ENCODE data around the gene ACOX3.
"Not testable (repeated sequence)": the region's sequence is repeated elsewhere in the genome, so short reads cannot be mapped to it uniquely, and the experiment has no call there.

Gene ACOX3

DNA sequence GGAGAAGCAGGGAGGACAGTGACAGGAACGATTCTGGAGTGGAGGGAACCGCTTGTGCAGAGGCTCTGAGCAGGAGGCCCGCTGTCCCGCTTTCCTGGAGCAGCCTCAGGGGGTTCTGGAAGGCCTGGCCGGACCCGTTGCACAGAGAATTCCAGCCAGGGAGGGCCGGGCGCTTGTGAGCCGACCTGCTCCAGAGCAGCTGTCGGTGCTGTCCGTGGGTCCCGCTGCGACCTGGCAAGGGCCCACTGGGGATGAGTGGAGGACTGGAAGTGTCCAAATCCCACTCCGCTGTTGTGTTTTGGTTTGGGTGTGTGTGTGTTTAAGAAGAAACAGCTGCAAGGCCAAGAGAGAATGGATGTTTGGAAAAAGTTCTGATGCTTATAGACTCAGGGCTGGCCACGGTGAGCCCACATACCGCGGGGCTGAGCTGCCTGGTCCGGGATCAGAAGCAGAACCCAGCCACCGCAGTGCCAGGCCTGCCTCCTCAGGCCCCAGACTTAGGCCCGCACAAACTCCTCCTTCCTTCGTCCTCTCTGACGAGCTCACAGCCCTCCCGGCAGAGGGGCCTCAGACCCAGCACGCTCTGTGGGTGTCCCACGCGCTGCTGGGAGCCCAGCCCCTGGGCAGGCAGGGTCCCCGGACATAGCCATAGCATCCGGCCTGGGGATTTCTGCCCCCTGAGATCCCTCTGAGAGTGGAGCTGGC, 97.1 kb downstream of the ACOX3 start:
- Mint-ChIP-seq H3K27ac (ENCODE audit: low read depth) (no peak overlapping the region), H3K27me3 (peaks cover 39% of the 10 kb centered on the region), H3K4me1 (no peaks in the 10 kb centered on the region), H3K9me3 (no peaks in the 10 kb centered on the region), H3K4me3 (no peak overlapping the region), H3K36me3 (ENCODE audit: insufficient read depth) (no peaks in the 10 kb centered on the region)
- ATAC-seq (replicated peaks; ENCODE audit: extremely low read depth, poor library complexity, severe bottlenecking) (no peak), DNase-seq (ENCODE audit: low spot score in 2 of 2) (no peak)

- Mint-ChIP-seq H3K9me3 (no peaks in the 10 kb centered on the region), H3K27me3 (peaks cover 39% of the 10 kb centered on the region), H3K27ac (ENCODE audit: low read depth) (no peak overlapping the region), H3K4me3 (no peak overlapping the region), H3K4me1 (no peaks in the 10 kb centered on the region), H3K36me3 (ENCODE audit: insufficient read depth) (no peaks in the 10 kb centered on the region)
- ATAC-seq (replicated peaks; ENCODE audit: extremely low read depth, poor library complexity, severe bottlenecking) = no peak
- DNase-seq (ENCODE audit: low spot score in 2 of 2) = no peak
Measured at GRCh38 chr4:8342651-8343261, 97.8 kb downstream of the ACOX3 start.

GRCh38 chr4:8341691-8342090, 98.8 kb downstream of the ACOX3 start:
- H3K9me3 Mint-ChIP-seq = peaks cover 3% of the 10 kb centered on the region
- H3K36me3 Mint-ChIP-seq (ENCODE audit: insufficient read depth) = no peaks in the 10 kb centered on the region
- ATAC-seq (replicated peaks; ENCODE audit: extremely low read depth, poor library complexity, severe bottlenecking) = no peak
- no peak for DNase-seq (ENCODE audit: low spot score in 2 of 2)
- no peak overlapping the region for H3K27ac Mint-ChIP-seq (ENCODE audit: low read depth)
- H3K27me3 Mint-ChIP-seq = peaks cover 39% of the 10 kb centered on the region
- H3K4me3 Mint-ChIP-seq = no peak overlapping the region
- H3K4me1 Mint-ChIP-seq = no peaks in the 10 kb centered on the region

DNA sequence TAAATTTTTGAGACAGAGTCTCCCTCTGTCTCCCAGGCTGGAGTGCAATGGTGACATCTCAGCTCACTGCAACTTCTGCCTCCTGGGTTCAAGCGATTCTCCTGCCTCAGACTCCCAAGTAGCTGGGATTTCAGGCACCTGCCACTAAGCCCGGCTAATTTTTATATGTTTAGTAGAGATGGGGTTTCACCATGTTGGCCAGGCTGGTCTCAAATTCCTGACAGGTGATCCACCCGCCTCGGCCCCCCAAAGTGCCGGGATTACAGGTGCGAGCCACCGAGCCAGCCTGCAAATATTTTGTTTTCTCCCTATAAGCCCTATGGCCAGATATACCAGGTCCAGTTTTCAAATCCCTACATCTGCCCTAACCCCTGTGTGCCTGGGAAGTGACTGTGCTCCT, 99.2 kb downstream of the ACOX3 start:
- DNase-seq (ENCODE audit: low spot score in 2 of 2); ATAC-seq (replicated peaks; ENCODE audit: extremely low read depth, poor library complexity, severe bottlenecking); H3K4me1 Mint-ChIP-seq; H3K36me3 Mint-ChIP-seq (ENCODE audit: insufficient read depth); H3K27ac Mint-ChIP-seq (ENCODE audit: low read depth); H3K9me3 Mint-ChIP-seq; H3K4me3 Mint-ChIP-seq: not testable (repeated sequence)
- peaks cover 39% of the 10 kb centered on the region for H3K27me3 Mint-ChIP-seq

GRCh38 chr4:8340781-8341241, 99.7 kb downstream of the ACOX3 start:
- H3K4me1 Mint-ChIP-seq = no peaks in the 10 kb centered on the region
- H3K9me3 Mint-ChIP-seq = peaks cover 5% of the 10 kb centered on the region
- DNase-seq (ENCODE audit: low spot score in 2 of 2) (no peak), ATAC-seq (replicated peaks; ENCODE audit: extremely low read depth, poor library complexity, severe bottlenecking) (no peak)
- peaks cover 39% of the 10 kb centered on the region for H3K27me3 Mint-ChIP-seq
- H3K27ac Mint-ChIP-seq (ENCODE audit: low read depth) = no peak overlapping the region
- H3K4me3 Mint-ChIP-seq = no peak overlapping the region
- H3K36me3 Mint-ChIP-seq (ENCODE audit: insufficient read depth) = no peaks in the 10 kb centered on the region

DNA sequence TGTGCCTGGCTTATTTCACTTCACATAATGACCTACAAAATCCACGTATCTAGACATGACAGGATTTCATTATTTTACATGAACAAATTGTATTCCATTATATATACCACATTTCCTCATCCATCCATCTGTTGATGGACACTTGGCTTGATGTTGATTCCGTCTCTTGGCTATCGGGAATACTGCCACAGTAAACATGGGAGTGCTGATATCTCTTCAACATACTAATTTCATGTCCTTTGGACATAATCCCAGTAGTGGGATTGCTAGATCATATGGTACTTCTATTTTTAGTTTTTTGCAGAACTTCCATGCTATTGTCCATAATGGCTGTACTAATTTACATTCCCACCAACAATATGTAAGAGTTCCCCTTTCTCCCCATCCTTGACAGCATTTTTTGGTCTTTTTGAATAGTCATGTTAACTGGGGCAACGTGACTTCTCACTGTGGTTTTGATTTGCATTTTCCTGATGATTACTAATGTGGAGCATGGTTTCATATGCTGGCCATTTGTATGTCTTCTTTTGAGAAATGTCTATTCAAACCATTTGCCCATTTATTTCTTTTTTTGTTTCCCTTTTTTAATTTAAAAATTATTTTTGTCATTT, 102.1 kb downstream of the ACOX3 start:
- no peaks in the 10 kb centered on the region for H3K4me1 Mint-ChIP-seq
- no peaks in the 10 kb centered on the region for H3K36me3 Mint-ChIP-seq (ENCODE audit: insufficient read depth)
- H3K9me3 Mint-ChIP-seq = peaks cover 5% of the 10 kb centered on the region
- no peak overlapping the region for H3K4me3 Mint-ChIP-seq
- DNase-seq (ENCODE audit: low spot score in 2 of 2) = no peak
- no peak for ATAC-seq (replicated peaks; ENCODE audit: extremely low read depth, poor library complexity, severe bottlenecking)
- H3K27me3 Mint-ChIP-seq = peaks cover 26% of the 10 kb centered on the region
- H3K27ac Mint-ChIP-seq (ENCODE audit: low read depth) = no peak overlapping the region

DNA sequence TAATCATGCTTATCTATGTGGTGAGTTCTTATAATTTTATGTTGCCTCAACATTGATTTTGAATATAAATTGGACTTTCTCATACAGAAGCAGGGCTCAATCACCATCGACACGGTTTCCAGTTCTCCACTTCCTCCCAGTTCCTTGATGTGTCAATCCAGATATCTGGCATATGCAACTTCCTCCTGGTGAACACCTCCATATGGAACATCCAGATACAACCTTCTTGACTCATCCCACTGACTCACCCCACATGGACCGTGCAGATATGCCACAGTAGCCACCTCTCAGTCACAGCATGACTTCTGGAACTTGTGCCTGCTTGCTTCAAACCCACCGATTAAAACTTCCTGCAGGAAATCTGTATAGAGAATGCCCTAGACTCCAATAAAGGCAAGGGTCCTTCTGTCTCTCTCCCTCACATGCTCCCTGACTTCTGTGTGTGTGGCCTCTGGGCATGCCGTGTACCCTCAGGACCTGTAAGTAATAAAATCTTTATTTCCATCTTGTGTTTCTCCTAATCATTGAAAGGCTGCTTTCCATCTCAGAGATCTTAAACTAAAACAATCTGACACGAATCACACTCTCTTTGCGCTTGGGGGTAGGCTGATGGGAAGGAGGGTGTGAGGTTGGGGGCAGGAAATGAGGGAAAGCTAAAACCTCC, 104.0 kb downstream of the ACOX3 start:
- DNase-seq (ENCODE audit: low spot score in 2 of 2) (no peak), ATAC-seq (replicated peaks; ENCODE audit: extremely low read depth, poor library complexity, severe bottlenecking) (no peak)
- Mint-ChIP-seq H3K36me3 (ENCODE audit: insufficient read depth) (no peaks in the 10 kb centered on the region), H3K9me3 (peaks cover 5% of the 10 kb centered on the region), H3K4me1 (no peaks in the 10 kb centered on the region), H3K4me3 (no peak overlapping the region), H3K27ac (ENCODE audit: low read depth) (no peak overlapping the region), H3K27me3 (peaks cover 10% of the 10 kb centered on the region)

DNA sequence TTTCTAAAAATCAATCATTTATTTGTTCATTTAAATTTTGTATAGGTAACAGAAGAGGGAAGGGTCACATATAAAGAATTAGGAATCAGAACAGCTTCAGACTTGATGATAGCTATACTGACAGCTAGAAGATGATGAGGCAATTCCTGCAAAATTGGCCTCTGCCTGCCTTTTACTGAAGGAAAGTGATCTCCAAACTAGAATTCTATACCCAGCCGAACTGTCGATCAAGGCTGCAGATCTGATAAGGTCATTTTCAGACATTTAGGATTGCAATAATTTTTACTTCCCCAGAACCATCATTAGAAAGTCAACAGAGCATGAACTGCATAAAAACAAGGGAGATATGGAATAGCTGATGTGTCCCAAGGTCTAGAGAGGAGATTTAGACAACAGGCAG, 104.7 kb downstream of the ACOX3 start:
- Mint-ChIP-seq H3K4me1 (no peaks in the 10 kb centered on the region), H3K36me3 (ENCODE audit: insufficient read depth) (no peaks in the 10 kb centered on the region), H3K27ac (ENCODE audit: low read depth) (no peak overlapping the region), H3K27me3 (peaks cover 8% of the 10 kb centered on the region), H3K9me3 (peaks cover 5% of the 10 kb centered on the region), H3K4me3 (no peak overlapping the region)
- DNase-seq (ENCODE audit: low spot score in 2 of 2) (no peak), ATAC-seq (replicated peaks; ENCODE audit: extremely low read depth, poor library complexity, severe bottlenecking) (no peak)

DNA sequence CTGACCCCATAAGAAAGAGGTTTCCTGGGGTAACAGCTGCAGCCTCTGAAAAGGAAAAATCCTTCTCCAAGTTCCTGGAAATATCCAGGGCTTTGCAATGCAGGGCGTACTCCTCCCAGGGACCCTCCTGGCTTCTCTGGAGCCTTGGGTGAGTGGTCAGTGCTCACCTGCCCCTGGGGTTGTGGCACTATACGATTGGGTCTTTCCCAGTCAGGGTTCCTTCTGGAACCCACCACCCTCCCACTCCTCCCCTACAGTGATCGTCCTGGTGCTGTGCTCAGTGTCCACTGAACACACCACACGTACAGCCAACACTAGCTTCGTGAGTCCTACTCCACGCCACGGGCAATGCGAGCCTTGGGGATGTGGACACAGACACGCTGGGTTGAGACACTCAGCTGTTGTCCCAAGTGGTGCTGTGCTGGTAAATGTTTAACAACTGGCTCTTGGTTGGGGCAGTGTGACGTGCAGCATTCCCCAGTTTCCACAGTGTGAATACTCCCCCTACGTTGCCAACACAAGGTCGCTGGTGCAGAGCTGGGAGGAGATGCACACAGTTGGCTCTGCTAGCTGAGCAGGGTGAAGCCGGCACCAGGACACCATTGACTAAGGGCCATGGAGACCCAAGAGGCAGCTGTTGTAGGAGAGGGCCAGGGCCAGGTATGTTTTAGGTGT, 105.6 kb downstream of the ACOX3 start:
- Mint-ChIP-seq H3K36me3 (ENCODE audit: insufficient read depth) (no peaks in the 10 kb centered on the region), H3K27ac (ENCODE audit: low read depth) (no peak overlapping the region), H3K4me1 (no peaks in the 10 kb centered on the region), H3K4me3 (no peak overlapping the region), H3K9me3 (peaks cover 5% of the 10 kb centered on the region), H3K27me3 (peaks cover 8% of the 10 kb centered on the region)
- no peak for ATAC-seq (replicated peaks; ENCODE audit: extremely low read depth, poor library complexity, severe bottlenecking)
- DNase-seq (ENCODE audit: low spot score in 2 of 2) = no peak

DNA sequence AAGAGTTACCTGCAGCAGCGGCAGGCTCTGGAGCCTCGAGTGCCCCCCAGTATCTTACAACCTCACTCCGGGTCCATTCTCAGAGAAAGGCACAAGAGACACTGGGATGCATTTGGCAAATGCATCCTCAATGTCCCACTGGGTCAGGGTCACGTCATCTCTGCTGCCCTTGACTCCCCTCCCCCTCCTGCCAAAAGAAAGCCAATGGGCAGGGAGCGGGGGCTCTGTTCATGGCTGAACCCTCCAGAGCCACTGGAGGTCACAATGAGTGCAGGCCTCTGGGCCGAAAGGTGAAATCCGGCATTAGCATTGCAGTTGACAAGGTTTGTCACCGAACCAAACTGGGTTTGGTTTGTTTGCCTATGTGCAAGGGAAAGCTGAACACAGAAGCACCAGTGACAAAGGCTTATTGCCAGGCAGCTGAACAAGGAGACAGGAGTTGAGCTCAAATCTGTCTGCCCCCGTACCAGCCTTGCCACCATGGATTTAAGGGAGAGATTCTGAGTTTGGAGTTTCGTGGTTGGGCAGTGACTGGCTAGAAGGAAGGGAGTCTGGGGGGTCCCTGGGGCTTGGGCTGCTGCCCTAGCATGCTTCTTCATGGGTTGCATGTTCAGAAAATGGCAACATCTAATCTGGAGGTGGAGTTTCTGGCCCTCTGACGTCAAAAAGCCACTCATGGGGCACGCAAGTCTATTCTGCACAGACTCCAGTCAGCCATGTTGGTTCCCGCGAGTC, 106.6 kb downstream of the ACOX3 start:
- Mint-ChIP-seq H3K27ac (ENCODE audit: low read depth) (no peak overlapping the region), H3K27me3 (peaks cover 1% of the 10 kb centered on the region), H3K36me3 (ENCODE audit: insufficient read depth) (no peaks in the 10 kb centered on the region), H3K4me1 (no peaks in the 10 kb centered on the region), H3K4me3 (no peak overlapping the region), H3K9me3 (peaks cover 5% of the 10 kb centered on the region)
- ATAC-seq (replicated peaks; ENCODE audit: extremely low read depth, poor library complexity, severe bottlenecking) = no peak
- no peak for DNase-seq (ENCODE audit: low spot score in 2 of 2)

GRCh38 chr4:8332891-8333331, 107.6 kb downstream of the ACOX3 start:
- ATAC-seq (replicated peaks; ENCODE audit: extremely low read depth, poor library complexity, severe bottlenecking) = no peak
- no peak overlapping the region for H3K4me3 Mint-ChIP-seq
- no peaks in the 10 kb centered on the region for H3K4me1 Mint-ChIP-seq
- H3K36me3 Mint-ChIP-seq (ENCODE audit: insufficient read depth) = no peaks in the 10 kb centered on the region
- DNase-seq (ENCODE audit: low spot score in 2 of 2) = no peak
- no peak overlapping the region for H3K27ac Mint-ChIP-seq (ENCODE audit: low read depth)
- peaks cover 5% of the 10 kb centered on the region for H3K9me3 Mint-ChIP-seq
- no peaks in the 10 kb centered on the region for H3K27me3 Mint-ChIP-seq
